Epithelial cell of proximal tubule (primary cell): ENCODE data around the gene C17orf114. TPM values are rescaled to one million over a fixed set of nuclear protein-coding genes. Genes with fewer than 3 reads are reported as not detected.

Experiments
- DNase-seq: peaks from one replicate; pipeline ENCODE4 v3.0.0-alpha.2; 2011; ENCODE audit warnings: low read depth
- H3K4me3 ChIP-seq: 2 replicates; pipeline ENCODE4 v1.5.1; 2011; ENCODE audit warnings: low read depth, mild to moderate bottlenecking, low read length
- total RNA-seq: library from RNA; depleted of rRNA; stranded (reverse); fragments of >200 nt; gene quantifications from 2 replicates; pipeline ENCODE4 v1.2.3, GENCODE V29; 2015
- TF ChIP-seq, protein P1 (sequence below): conservative IDR thresholded peaks from 2 replicates; pipeline ENCODE4 v1.5.1; 2012; ENCODE audit warnings: low read depth, mild to moderate bottlenecking, low read length

Gene C17orf114

GRCh38 chr17:4766201-4766600, 35.9 kb downstream of the C17orf114 start:
- no peak for DNase-seq
- TF ChIP-seq, protein P1, sequence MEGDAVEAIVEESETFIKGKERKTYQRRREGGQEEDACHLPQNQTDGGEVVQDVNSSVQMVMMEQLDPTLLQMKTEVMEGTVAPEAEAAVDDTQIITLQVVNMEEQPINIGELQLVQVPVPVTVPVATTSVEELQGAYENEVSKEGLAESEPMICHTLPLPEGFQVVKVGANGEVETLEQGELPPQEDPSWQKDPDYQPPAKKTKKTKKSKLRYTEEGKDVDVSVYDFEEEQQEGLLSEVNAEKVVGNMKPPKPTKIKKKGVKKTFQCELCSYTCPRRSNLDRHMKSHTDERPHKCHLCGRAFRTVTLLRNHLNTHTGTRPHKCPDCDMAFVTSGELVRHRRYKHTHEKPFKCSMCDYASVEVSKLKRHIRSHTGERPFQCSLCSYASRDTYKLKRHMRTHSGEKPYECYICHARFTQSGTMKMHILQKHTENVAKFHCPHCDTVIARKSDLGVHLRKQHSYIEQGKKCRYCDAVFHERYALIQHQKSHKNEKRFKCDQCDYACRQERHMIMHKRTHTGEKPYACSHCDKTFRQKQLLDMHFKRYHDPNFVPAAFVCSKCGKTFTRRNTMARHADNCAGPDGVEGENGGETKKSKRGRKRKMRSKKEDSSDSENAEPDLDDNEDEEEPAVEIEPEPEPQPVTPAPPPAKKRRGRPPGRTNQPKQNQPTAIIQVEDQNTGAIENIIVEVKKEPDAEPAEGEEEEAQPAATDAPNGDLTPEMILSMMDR = no peak

GRCh38 chr17:4764595-4764994, 37.5 kb downstream of the C17orf114 start:
- TF ChIP-seq, protein P1 = no peak
- DNase-seq = no peak
- H3K4me3 ChIP-seq = no peak overlapping the region

More at GRCh38 chr17:4766201-4766600, 35.9 kb downstream of the C17orf114 start:
- no peak overlapping the region for H3K4me3 ChIP-seq

GRCh38 chr17:4759776-4760236, 42.3 kb downstream of the C17orf114 start:
- TF ChIP-seq, protein P1 = no peak
- H3K4me3 ChIP-seq = no peak overlapping the region
- no peak for DNase-seq

- no peak overlapping the region for H3K4me3 ChIP-seq
- TF ChIP-seq, protein P1 = no peak
- no peak for DNase-seq
Observed at GRCh38 chr17:4753392-4753791, 48.7 kb downstream of the C17orf114 start.

GRCh38 chr17:4751932-4752331, 50.2 kb downstream of the C17orf114 start:
- TF ChIP-seq, protein P1 = no peak
- H3K4me3 ChIP-seq = no peak overlapping the region
- DNase-seq = no peak

Other genes with a start within 250 kb of the C17orf114 start
- 70.9 and 140 TPM in 2 replicates for gene MYBBP1A, start 246.9 kb downstream of the C17orf114 start, total RNA-seq
- 0.80 and 0.86 TPM in 2 replicates for gene GGT6, start 241.8 kb downstream of the C17orf114 start, total RNA-seq
- gene SMTNL2, start 217.8 kb downstream of the C17orf114 start, total RNA-seq = 0.07 and 1.3 TPM in 2 replicates
- 0.14 TPM in 1 of 2 replicates, not detected in the other for gene ALOX15, start 160.7 kb downstream of the C17orf114 start, total RNA-seq
- gene PELP1, start 98.2 kb downstream of the C17orf114 start, total RNA-seq = 25.8 and 55.9 TPM in 2 replicates
- 19.9 and 20.0 TPM in 2 replicates for gene ARRB2, start 91.7 kb downstream of the C17orf114 start, total RNA-seq
- gene MED11, start 70.9 kb downstream of the C17orf114 start, total RNA-seq = 26.6 and 27.2 TPM in 2 replicates
- 0.36 and 1.5 TPM in 2 replicates for gene ZMYND15, start 62.5 kb downstream of the C17orf114 start, total RNA-seq
- gene CXCL16, start 62.4 kb downstream of the C17orf114 start, total RNA-seq = 19.0 and 32.3 TPM in 2 replicates
- not detected in 2 replicates for gene TM4SF5, start 30.4 kb downstream of the C17orf114 start, total RNA-seq
- not detected in 2 replicates for gene VMO1, start 16.0 kb downstream of the C17orf114 start, total RNA-seq
- not detected in 2 replicates for gene GLTPD2, start 13.4 kb downstream of the C17orf114 start, total RNA-seq
- gene PSMB6, start 6.2 kb downstream of the C17orf114 start, total RNA-seq = 264 and 337 TPM in 2 replicates
- gene PLD2, start 4.8 kb upstream of the C17orf114 start, total RNA-seq = 15.7 and 19.5 TPM in 2 replicates
- gene MINK1, start 31.0 kb upstream of the C17orf114 start, total RNA-seq = 20.5 and 39.9 TPM in 2 replicates
- 1.3 and 1.4 TPM in 2 replicates for gene C17orf107, start 97.2 kb upstream of the C17orf114 start, total RNA-seq
- 1.0 TPM in 1 of 2 replicates, not detected in the other for gene CHRNE, start 100.8 kb upstream of the C17orf114 start, total RNA-seq
- not detected in 2 replicates for gene GP1BA, start 129.9 kb upstream of the C17orf114 start, total RNA-seq
- gene SLC25A11, start 137.7 kb upstream of the C17orf114 start, total RNA-seq = 45.5 and 72.9 TPM in 2 replicates
- 49.0 and 55.1 TPM in 2 replicates for gene RNF167, start 137.9 kb upstream of the C17orf114 start, total RNA-seq
- gene PFN1, start 146.2 kb upstream of the C17orf114 start, total RNA-seq = 1,802 and 2,074 TPM in 2 replicates
- gene ENO3, start 148.8 kb upstream of the C17orf114 start, total RNA-seq = 0.43 and 2.0 TPM in 2 replicates
- gene SPAG7, start 165.5 kb upstream of the C17orf114 start, total RNA-seq = 67.7 and 80.8 TPM in 2 replicates
- 10.6 and 16.7 TPM in 2 replicates for gene CAMTA2, start 185.3 kb upstream of the C17orf114 start, total RNA-seq
- 0.14 TPM in 1 of 2 replicates, not detected in the other for gene INCA1, start 195.2 kb upstream of the C17orf114 start, total RNA-seq
- gene KIF1C, start 195.6 kb upstream of the C17orf114 start, total RNA-seq = 75.0 and 81.3 TPM in 2 replicates
- gene SLC52A1, start 233.1 kb upstream of the C17orf114 start, total RNA-seq = 0.07 and 1.3 TPM in 2 replicates